SJCRH30 (cell line): ENCODE results near the gene GRID1. TPM values are rescaled to one million over a fixed set of nuclear protein-coding genes. Genes with fewer than 3 reads are reported as not detected.

Experiments used
- DNase-seq, 2 experiments: peaks; one replicate each; pipeline ENCODE4 v3.0.0-alpha.2; 2015 to 2020
- H3K27ac ChIP-seq: fragments of 250-450 bp; sonication (Bioruptor Pico); 2 replicates; pipeline ENCODE4 v1.5.1; 2020; ENCODE audit warnings: mild to moderate bottlenecking, moderate library complexity
- H3K27me3 ChIP-seq: fragments of 250-450 bp; sonication (Bioruptor Pico); 2 replicates; pipeline ENCODE4 v1.5.1; 2020; ENCODE audit warnings: mild to moderate bottlenecking, moderate library complexity
- H3K36me3 ChIP-seq: fragments of 250-450 bp; sonication (Bioruptor Pico); 2 replicates; pipeline ENCODE4 v1.5.1; 2020; ENCODE audit warnings: mild to moderate bottlenecking, moderate library complexity
- H3K4me1 ChIP-seq: fragments of 250-450 bp; sonication (Bioruptor Pico); 2 replicates; pipeline ENCODE4 v1.5.1; 2020; ENCODE audit warnings: mild to moderate bottlenecking, moderate library complexity
- H3K4me3 ChIP-seq: fragments of 250-450 bp; sonication (Bioruptor Pico); 2 replicates; pipeline ENCODE4 v1.5.1; 2020; ENCODE audit warnings: mild to moderate bottlenecking, moderate library complexity
- H3K9me3 ChIP-seq: fragments of 250-450 bp; sonication (Bioruptor Pico); replicated peaks from 2 replicates; pipeline ENCODE4 v1.5.1; 2020; ENCODE audit warnings: mild to moderate bottlenecking, moderate library complexity
- total RNA-seq: library from RNA; depleted of rRNA; stranded (reverse); fragments of >200 nt; shearing (Covaris generic); gene quantifications from 2 replicates; pipeline ENCODE4 v1.2.3, GENCODE V29; 2014

Gene GRID1
- total RNA-seq, 1 experiment from 2014 or later = not detected

DNA sequence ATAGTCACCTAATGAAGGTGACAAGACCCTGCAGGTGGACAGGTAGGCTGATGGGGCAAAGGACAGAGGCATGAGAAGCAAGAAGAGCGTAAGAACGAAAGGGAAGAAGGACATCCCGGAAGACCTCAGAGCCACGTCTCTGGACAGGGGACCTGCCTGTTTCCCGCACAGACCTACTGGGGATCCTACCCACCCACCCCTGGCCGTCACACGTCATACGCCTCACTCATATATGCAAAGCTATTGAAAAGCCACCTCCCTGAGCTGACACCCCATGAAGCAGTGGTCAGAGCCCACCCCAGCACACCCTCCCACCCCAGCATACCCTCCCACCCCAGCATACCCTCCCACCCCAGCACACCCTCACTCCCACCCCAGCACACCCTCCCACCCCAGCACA, 140.6 kb downstream of the GRID1 start:
- no peak for DNase-seq
- H3K9me3 ChIP-seq = no peaks in the 10 kb centered on the region
- no peaks in the 10 kb centered on the region for H3K27me3 ChIP-seq
- H3K4me3 ChIP-seq = no peak overlapping the region
- no peaks in the 10 kb centered on the region for H3K36me3 ChIP-seq
- H3K4me1 ChIP-seq = no peaks in the 10 kb centered on the region
- H3K27ac ChIP-seq = no peak overlapping the region

DNA sequence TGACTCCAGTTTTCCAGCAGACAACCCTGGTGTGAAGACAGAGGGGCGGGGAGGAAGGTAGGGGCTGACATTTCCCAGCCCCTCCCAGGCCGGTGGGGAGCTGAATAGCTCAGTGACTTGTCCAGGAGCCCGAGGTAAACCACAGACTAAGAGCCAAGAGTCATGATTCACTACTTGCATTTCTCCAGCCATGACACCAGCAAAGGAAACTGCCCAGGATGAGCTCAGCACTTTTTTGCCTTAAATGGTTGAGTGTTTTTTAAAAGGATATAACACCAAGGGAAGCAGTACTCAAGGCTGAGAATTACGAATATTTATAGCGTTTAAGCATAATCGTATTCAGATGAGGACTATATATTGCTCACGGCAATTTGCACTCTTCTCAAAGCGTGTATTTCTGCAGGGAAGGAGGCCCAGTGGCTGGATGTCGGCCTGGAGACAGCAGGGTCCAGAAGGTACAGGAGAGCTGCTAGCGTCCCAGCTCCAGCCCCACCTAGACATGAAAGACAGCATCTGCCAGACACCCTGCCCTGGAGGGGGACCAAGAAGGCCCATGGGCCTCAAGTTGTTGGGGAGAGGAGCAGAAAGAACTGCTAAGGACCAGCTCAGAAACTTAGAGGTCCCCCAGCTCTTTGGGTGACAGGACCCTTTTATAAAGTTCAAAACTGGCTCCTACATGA, 141.4 kb downstream of the GRID1 start:
- DNase-seq = no peak
- Histone ChIP-seq H3K36me3 (no peaks in the 10 kb centered on the region), H3K27ac (no peak overlapping the region), H3K4me3 (no peak overlapping the region), H3K27me3 (no peaks in the 10 kb centered on the region), H3K9me3 (no peaks in the 10 kb centered on the region), H3K4me1 (no peaks in the 10 kb centered on the region)

DNA sequence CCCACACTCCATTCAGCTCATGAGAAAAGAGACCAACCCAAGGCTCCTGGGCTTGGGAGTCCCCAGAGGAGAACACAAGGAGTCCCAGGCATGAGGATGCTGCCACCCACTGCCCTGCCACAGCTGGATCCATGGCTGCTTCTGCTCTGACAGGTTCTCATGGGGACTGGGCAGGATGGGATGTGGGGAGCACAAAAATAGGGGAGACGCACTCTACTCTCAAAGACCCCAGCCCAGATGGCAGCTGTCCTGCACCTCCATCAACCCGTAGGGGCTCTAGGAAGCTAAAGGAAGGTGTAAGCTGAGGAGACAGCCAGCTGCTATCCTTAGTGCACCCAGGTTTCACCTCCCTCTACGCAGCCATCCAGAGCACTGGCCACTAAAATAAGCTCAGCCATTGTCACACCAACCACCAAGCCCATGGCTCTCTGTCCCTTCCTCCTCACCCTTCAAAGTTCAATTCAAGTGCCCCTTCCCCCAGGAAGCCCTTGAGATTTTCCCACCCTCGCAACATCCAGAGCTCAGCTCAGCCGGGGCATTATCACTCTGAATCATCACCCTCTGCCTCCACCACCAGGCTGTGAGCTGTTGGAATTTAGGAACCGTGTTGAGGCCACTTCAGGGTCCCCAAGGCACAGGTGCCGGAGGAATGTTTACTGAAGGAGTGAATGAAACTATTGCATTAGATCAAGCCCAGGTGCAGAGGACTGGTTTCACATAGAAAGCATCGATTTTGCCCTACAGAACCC, 142.1 kb downstream of the GRID1 start:
- DNase-seq = no peak
- no peak overlapping the region for H3K4me3 ChIP-seq
- no peak overlapping the region for H3K27ac ChIP-seq
- no peaks in the 10 kb centered on the region for H3K27me3 ChIP-seq
- H3K36me3 ChIP-seq = no peaks in the 10 kb centered on the region
- no peaks in the 10 kb centered on the region for H3K9me3 ChIP-seq
- no peaks in the 10 kb centered on the region for H3K4me1 ChIP-seq

DNA sequence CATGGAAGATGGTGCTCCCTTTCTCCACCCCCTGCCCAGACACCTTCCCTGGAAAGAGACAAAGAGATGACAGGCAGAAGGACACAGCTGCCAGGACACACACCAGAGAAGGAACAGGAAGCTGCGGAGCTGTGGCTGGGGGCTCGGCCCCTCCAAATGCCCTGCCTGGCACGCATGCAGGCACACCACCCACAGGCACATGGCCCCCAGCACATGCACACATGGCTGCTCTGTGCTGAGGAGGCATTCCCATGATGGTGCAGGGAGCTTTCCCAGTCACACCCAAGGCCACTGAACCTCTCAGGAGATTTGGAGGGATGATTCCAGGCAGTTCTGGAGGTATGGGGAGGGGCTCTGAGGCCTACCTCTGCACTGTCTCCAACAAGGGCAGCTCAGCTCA, 143.3 kb downstream of the GRID1 start:
- DNase-seq = no peak
- Histone ChIP-seq H3K36me3 (no peaks in the 10 kb centered on the region), H3K4me3 (no peak overlapping the region), H3K4me1 (no peaks in the 10 kb centered on the region), H3K9me3 (no peaks in the 10 kb centered on the region), H3K27ac (no peak overlapping the region), H3K27me3 (no peaks in the 10 kb centered on the region)

DNA sequence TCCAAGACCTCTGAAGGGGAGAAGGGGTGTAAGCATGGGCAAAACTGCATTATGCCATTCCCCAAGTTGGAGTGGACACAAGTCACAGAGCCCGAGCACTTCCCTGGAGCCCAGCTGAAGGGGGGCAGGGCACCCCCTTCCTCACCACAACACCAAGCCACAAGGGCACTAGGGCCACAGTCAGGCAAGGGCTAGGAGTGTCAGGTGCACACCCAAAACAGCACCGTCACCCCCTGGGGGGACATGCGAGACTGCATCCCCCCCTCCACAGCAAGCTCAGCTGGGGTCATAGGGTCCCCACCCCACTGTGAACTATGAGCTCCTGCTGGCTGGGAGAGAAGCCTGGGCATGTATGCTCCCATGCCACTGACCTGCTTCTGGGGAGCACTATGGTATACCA, 143.9 kb downstream of the GRID1 start:
- DNase-seq = no peak
- no peaks in the 10 kb centered on the region for H3K4me1 ChIP-seq
- H3K27ac ChIP-seq = no peak overlapping the region
- H3K27me3 ChIP-seq = no peaks in the 10 kb centered on the region
- no peaks in the 10 kb centered on the region for H3K36me3 ChIP-seq
- no peaks in the 10 kb centered on the region for H3K9me3 ChIP-seq
- no peak overlapping the region for H3K4me3 ChIP-seq

DNA sequence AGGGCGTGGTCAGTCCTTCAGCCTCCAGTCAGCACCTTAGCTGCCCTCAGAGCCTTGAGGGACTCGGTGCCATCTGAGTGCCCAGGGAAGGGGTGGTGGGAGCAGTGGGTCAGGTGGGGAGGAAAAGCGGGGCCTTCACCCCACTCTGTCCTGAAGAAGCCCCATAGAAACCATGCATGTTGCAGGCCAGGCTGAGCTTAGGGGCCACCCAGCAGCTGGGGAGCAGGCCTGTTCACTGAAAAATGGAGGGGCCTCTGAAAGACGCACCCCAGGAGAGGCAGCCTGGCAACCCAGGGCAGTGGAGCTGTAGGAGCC, 144.3 kb downstream of the GRID1 start:
- no peak for DNase-seq
- Histone ChIP-seq H3K27ac (no peak overlapping the region), H3K27me3 (no peaks in the 10 kb centered on the region), H3K36me3 (no peaks in the 10 kb centered on the region), H3K4me3 (no peak overlapping the region), H3K9me3 (no peaks in the 10 kb centered on the region), H3K4me1 (no peaks in the 10 kb centered on the region)

DNA sequence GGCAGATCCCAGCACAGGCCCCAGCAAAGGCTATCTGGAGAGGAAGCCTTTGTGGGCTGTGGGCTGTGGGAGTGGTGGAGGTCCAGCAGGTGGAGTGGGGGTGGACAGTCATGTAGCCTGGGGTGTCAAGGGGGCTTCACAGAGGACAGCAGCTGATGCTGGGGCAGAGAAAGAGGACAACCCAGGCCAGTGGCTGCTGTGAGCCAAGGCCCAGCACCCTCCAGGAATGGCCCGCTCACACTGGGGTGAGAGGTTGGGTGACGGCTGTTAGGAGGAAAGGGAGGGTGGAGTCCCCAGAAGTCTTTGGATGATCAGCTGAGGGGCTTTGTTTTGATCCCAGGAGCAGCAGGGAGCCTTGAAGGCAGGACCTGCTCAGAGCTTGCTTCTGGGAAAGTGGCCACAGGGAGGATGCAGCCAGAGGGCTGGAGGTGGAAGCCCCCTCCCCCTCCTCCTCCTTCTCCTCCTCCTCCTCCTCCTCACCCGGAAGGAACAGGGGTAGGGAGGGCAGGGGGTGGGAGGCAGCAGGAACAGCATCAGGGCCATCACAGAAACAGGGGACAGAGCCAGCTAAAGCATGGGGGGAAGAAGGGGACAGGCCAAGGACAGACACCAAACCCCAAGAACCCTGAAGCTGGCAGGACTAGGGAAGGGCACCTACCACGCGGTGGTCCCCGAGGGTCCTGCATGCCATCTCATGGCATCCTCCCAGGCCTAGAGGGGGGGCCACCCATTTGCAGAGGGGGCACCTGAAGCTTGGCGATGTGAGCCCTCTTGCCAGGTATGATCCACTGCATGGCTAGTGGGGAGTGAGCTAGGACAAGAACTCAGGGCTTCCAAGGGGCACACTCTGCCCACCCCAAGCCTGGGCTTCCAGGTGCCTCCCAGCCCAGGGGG, 144.9 kb downstream of the GRID1 start:
- DNase-seq = no peak
- Histone ChIP-seq H3K36me3 (no peaks in the 10 kb centered on the region), H3K9me3 (no peaks in the 10 kb centered on the region), H3K27ac (no peak overlapping the region), H3K4me3 (no peak overlapping the region), H3K4me1 (no peaks in the 10 kb centered on the region), H3K27me3 (no peaks in the 10 kb centered on the region)

DNA sequence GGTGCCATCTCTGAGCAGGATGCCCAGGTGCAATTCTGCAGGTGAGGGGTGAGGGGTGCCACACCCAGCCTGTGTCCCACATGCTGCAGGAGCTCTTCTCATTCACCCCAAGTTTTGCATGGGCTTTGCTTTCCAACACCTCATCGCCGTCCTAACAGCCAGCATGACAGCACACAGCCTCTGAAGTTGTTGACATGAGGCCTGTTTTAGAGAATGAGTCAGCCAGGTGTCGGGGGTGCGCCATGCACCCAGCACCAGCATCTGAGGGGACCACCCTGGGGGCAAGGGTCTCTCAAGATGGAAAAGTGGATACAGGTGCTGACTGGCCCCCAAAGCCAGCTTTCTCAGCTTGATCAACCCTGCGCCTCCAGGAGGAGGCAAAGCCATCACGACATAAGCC, 146.0 kb downstream of the GRID1 start:
- Histone ChIP-seq H3K36me3 (no peaks in the 10 kb centered on the region), H3K4me1 (no peaks in the 10 kb centered on the region), H3K27me3 (no peaks in the 10 kb centered on the region), H3K9me3 (no peaks in the 10 kb centered on the region), H3K27ac (no peak overlapping the region), H3K4me3 (no peak overlapping the region)
- no peak for DNase-seq

DNA sequence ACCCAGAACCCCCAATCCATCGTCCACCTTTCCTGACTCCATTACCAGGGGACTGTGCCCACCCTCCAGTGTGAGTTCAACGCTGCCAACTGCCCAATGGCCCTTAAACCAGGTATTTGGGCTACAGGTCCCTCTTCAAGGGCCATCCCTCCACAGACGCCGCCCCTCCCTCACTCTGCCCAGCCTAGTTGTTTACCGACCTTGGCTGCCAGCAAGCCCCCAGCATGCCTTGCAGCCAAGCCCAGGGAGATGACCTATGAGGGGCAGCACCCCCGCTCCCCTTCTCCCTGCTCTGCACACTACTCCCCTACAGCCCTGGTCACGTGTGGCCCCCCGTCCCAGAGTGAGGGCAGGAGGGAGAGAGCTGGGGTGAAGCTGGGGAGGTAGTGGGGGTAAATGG, 147.3 kb downstream of the GRID1 start:
- H3K4me1 ChIP-seq = no peaks in the 10 kb centered on the region
- H3K27ac ChIP-seq = no peak overlapping the region
- no peak overlapping the region for H3K4me3 ChIP-seq
- DNase-seq = no peak
- no peaks in the 10 kb centered on the region for H3K27me3 ChIP-seq
- H3K36me3 ChIP-seq = no peaks in the 10 kb centered on the region
- H3K9me3 ChIP-seq = no peaks in the 10 kb centered on the region

DNA sequence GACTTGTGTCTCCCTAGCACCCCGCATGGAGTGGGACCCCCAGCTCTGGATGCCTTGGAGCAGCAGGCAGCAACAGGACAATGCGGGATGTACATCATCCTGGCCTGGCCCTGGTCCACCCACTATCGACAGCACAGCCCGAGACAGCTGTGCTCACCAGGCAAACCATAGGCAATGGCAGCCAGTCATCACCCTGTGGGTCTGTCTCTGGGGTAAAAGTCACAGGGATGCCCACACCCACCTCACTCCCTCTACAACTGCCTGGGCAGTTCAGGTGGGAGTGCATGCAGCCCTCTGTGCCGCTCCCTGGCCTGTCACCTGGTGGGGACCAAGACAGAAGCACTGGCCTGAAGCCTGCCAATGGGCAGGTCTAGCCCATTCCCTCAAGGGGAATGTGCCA, 147.8 kb downstream of the GRID1 start:
- Histone ChIP-seq H3K4me3 (no peak overlapping the region), H3K27ac (no peak overlapping the region), H3K9me3 (no peaks in the 10 kb centered on the region), H3K36me3 (no peaks in the 10 kb centered on the region), H3K27me3 (no peaks in the 10 kb centered on the region), H3K4me1 (no peaks in the 10 kb centered on the region)
- DNase-seq = no peak

DNA sequence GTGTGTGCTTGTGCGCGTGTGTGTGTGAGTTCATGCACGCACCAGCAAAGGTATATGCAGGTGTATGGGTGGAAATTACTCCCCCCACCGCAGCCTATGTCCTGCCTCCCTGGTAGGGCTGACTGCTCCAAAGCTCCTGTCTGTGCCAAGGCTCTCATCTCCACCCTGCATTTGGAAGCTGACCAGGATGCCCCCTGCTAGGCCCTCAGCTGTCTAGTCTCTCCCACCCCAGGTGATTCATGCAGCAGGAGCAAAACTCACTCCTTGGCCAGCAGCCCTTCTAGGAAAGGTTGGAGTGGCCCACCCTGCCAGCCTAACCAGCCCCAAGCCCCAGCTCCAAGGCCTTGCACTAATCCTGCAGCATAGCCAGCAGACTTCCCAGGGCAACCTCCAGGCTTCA, 148.4 kb downstream of the GRID1 start:
- H3K9me3 ChIP-seq = no peaks in the 10 kb centered on the region
- H3K27ac ChIP-seq = no peak overlapping the region
- no peak overlapping the region for H3K4me3 ChIP-seq
- H3K4me1 ChIP-seq = no peaks in the 10 kb centered on the region
- no peaks in the 10 kb centered on the region for H3K36me3 ChIP-seq
- DNase-seq = no peak
- H3K27me3 ChIP-seq = no peaks in the 10 kb centered on the region

DNA sequence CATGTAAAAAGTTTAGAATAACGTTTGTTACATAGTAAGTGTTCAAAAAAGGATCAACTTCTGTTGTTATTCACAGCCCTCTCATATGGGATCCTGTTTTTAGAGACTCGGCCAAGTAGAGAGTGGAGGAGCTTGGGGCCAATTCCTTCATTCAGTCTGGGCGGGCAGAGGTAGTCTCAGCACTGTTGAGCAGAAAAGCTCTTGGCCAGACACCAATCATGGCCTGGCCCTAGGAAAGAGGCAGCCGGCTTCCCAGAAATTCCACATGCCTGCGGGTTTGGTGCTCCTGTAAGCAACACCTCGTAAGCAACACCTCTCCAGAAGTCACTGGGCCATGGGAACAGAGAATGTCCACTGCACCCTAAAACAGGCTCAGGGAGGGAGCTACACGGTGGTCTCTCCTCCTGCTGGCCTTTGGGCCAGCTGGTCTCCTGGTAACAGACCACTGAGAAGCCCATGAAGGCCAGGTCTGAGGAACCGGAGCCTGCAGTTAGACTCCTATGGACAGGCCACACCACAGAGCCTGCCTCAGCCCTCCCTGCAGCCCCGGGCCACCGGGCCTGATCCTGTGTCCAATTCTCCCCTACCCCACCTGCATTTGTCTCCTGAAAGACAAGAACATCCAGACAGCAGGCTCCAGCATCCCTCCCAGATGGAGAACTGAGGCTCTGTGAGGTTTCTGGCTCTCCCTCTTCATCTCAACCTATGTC, 149.1 kb downstream of the GRID1 start:
- H3K4me1 ChIP-seq = no peaks in the 10 kb centered on the region
- H3K27me3 ChIP-seq = no peaks in the 10 kb centered on the region
- H3K36me3 ChIP-seq = no peaks in the 10 kb centered on the region
- no peak for DNase-seq
- H3K9me3 ChIP-seq = no peaks in the 10 kb centered on the region
- no peak overlapping the region for H3K27ac ChIP-seq
- no peak overlapping the region for H3K4me3 ChIP-seq

DNA sequence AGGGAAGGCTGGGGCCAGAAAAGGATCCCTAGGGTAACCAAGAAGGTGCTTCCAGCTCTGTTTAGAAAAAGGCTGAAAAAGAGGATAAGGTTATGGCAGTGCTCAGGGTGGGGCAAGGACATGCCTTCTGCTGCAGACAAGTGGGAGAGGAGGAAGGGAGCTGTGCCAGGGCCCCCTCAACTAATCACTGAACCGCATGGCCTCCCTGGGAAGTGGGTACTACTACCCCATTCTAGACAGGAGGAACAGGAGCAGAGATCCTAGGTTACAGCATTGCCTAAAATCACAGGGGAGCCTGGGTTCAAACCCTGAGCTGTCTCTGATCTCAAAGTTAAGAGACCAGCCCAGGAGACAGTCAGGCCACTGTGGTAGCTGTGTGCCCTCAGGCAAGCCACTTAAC, 149.7 kb downstream of the GRID1 start:
- Histone ChIP-seq H3K36me3 (no peaks in the 10 kb centered on the region), H3K4me3 (no peak overlapping the region), H3K4me1 (no peaks in the 10 kb centered on the region), H3K27me3 (no peaks in the 10 kb centered on the region), H3K9me3 (no peaks in the 10 kb centered on the region), H3K27ac (no peak overlapping the region)
- DNase-seq = no peak

DNA sequence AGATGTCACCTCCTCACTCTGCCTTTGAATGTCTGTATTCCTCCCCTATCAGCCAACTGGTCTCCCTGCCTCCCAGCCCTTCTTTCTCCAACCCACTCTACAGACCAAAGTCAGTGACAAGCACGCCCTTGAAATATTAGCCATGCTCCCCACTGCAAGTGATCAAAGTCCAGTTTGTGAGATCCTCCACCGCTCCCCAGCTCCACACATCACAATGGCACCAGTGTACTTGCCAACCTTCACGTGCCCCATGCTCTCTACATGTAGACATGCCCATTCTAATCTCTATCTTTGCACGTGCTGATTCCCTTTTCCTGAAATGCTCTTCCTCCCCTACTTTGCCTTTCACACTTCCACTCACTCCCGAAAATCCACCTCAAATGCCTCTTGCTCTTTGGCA, 150.9 kb downstream of the GRID1 start:
- Histone ChIP-seq H3K27me3 (no peaks in the 10 kb centered on the region), H3K36me3 (no peaks in the 10 kb centered on the region), H3K9me3 (no peaks in the 10 kb centered on the region), H3K4me1 (no peaks in the 10 kb centered on the region), H3K4me3 (no peak overlapping the region), H3K27ac (no peak overlapping the region)
- no peak for DNase-seq

DNA sequence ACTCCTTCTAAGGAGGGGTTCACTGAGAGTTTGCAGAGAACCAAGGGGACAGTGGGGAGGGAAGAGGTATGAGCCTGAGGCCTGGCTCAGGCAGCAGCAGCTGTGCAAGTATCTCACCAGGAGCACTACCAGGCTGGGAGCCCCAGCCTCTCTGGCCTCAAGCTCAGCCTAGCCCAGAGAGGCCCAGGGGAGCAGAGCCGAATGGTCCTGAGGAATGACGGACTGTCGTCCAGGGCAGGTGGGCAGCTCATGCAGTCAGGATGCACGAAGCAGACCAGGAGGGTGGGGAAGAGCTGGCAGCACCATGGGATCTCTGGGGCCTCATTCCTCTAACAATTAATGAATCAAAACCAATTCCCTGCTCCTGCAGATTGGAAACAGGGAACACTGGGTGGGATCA, 151.5 kb downstream of the GRID1 start:
- Histone ChIP-seq H3K9me3 (no peaks in the 10 kb centered on the region), H3K27me3 (no peaks in the 10 kb centered on the region)
- DNase-seq = no peak

More for the DNA sequence above, 151.5 kb downstream of the GRID1 start:
- Histone ChIP-seq H3K4me3 (no peak overlapping the region), H3K27ac (no peak overlapping the region), H3K4me1 (no peaks in the 10 kb centered on the region), H3K36me3 (no peaks in the 10 kb centered on the region)
